Left lung (tissue), 10 donors: ENCODE results near the gene CEP152. TPM values are rescaled to one million over a fixed set of nuclear protein-coding genes. Genes with fewer than 3 reads are reported as not detected.

Experiments used
- ATAC-seq: fragments of 200-7000 bp; cut with Tn5 transposase; one replicate; pipeline ENCODE4 v1.9.1; 2020; ENCODE audit warnings: moderate library complexity
- DNase-seq, 4 donors: peaks; one replicate each; pipeline ENCODE4 v3.0.0-alpha.2; 2013 to 2020
- H3K27ac ChIP-seq, 2 donors: fragments of 200-600 bp; sonication (generic) in 1 of 2; one replicate each; pipeline versions ENCODE4 v1.5.0 to v1.8.0; 2020 to 2021
- H3K27me3 ChIP-seq, 2 donors: fragments of 200-600 bp; sonication (generic) in 1 of 2; one replicate each; pipeline versions ENCODE4 v1.5.0 to v1.8.0; 2020 to 2021
- H3K36me3 ChIP-seq, 2 donors: fragments of 200-600 bp; sonication (generic) in 1 of 2; one replicate each; pipeline versions ENCODE4 v1.5.0 to v1.8.0; 2020 to 2021
- H3K4me1 ChIP-seq, 2 donors: fragments of 200-600 bp; one replicate each; pipeline ENCODE4 v1.8.0; 2021
- H3K4me3 ChIP-seq, 2 donors: fragments of 200-600 bp; sonication (generic) in 1 of 2; one replicate each; pipeline versions ENCODE4 v1.5.0 to v1.8.0; 2020 to 2021; ENCODE audit warnings: mild to moderate bottlenecking in 1 of 2
- H3K9me3 ChIP-seq, 2 donors: fragments of 200-600 bp; sonication (generic) in 1 of 2; one replicate each; pipeline versions ENCODE4 v1.5.0 to v1.8.0; 2020 to 2021
- intact Hi-C, 2 donors: fragments of 100-400 bp; cut with DNase I; formaldehyde crosslinking; loops; one replicate each; pipeline versions ENCODE4 v1.11.2 to v1.14.2; 2022
- polyA plus RNA-seq, 6 donors: library from polyadenylated mRNA; unstranded; fragments of 120-200 nt; gene quantifications; one replicate each; pipeline ENCODE4 v1.2.1, GENCODE V29; 2013; ENCODE audit not compliant: insufficient read length in 6 of 6
- total RNA-seq, 2 donors: library from RNA; stranded (reverse); fragmentation: NEBNext Ultra II Directional; extraction: Animal tissue kit (Norgen Biotek cat#: 25700); gene quantifications; one replicate each; pipeline ENCODE4 v1.2.1, GENCODE V29; 2021
- TF ChIP-seq, protein P1 (sequence below), 2 donors: fragments of 200-600 bp; sonication (generic) in 1 of 2; IDR thresholded peaks; one replicate each; pipeline versions ENCODE4 v1.5.0 to v1.8.0; 2021; ENCODE audit warnings: antibody characterized with exemption in 2 of 2
- donor health status: DM: no; HTN: yes; CAD: no.
- donor health status: DM: no; HTN: no; CAD: no.

The CEP152 gene
- total and polyA plus RNA-seq, 8 donors, result 4.1 to 13.8 (median 9.8) TPM

GRCh38 chr15:48828471-48828870 is 17.6 kb upstream of the CEP152 start:
- no peaks in the 10 kb centered on the region for H3K4me1 ChIP-seq
- intact Hi-C loops, result no loop called here
- no peak overlapping the region for H3K4me3 ChIP-seq
- H3K9me3 ChIP-seq, result peaks cover 0 to 13% of the 10 kb centered on the region in 2 donors
- no peaks in the 10 kb centered on the region for H3K27me3 ChIP-seq
- TF ChIP-seq, protein P1, sequence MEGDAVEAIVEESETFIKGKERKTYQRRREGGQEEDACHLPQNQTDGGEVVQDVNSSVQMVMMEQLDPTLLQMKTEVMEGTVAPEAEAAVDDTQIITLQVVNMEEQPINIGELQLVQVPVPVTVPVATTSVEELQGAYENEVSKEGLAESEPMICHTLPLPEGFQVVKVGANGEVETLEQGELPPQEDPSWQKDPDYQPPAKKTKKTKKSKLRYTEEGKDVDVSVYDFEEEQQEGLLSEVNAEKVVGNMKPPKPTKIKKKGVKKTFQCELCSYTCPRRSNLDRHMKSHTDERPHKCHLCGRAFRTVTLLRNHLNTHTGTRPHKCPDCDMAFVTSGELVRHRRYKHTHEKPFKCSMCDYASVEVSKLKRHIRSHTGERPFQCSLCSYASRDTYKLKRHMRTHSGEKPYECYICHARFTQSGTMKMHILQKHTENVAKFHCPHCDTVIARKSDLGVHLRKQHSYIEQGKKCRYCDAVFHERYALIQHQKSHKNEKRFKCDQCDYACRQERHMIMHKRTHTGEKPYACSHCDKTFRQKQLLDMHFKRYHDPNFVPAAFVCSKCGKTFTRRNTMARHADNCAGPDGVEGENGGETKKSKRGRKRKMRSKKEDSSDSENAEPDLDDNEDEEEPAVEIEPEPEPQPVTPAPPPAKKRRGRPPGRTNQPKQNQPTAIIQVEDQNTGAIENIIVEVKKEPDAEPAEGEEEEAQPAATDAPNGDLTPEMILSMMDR (IDR thresholded peaks at IDR 0.05), result no peak
- H3K36me3 ChIP-seq, result no peaks in the 10 kb centered on the region
- ATAC-seq (no peak), DNase-seq (no peak)
- H3K27ac ChIP-seq, result no peak overlapping the region

DNA sequence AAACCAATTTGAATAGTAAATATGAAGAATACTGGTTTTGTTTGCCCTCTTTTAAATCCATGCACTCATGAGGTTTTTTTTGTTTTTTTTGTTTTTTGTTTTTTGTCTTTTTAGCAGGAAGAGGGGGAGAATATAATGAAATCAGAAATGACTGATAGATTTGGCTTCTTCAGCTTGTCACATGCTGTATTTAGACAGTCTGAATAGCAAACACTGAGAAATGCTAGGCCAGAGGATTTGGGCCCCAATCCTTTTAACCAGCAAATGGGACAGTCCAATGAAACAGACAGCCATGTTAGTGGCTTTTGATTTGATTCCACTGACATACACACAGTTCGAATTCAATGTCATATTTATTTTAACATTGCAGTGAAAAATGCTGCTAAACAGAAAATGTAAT is 14.2 kb upstream of the CEP152 start:
- TF ChIP-seq, protein P1 (IDR thresholded peaks at IDR 0.05), result no peak
- H3K9me3 ChIP-seq, result peaks cover 0 to 7% of the 10 kb centered on the region in 2 donors
- no peak overlapping the region for H3K27ac ChIP-seq
- intact Hi-C loops, result no loop called here
- H3K36me3 ChIP-seq, result no peaks in the 10 kb centered on the region
- H3K4me3 ChIP-seq, result no peak overlapping the region
- H3K4me1 ChIP-seq, result no peaks in the 10 kb centered on the region
- DNase-seq, result no peak
- H3K27me3 ChIP-seq, result no peaks in the 10 kb centered on the region
- ATAC-seq, result no peak

DNA sequence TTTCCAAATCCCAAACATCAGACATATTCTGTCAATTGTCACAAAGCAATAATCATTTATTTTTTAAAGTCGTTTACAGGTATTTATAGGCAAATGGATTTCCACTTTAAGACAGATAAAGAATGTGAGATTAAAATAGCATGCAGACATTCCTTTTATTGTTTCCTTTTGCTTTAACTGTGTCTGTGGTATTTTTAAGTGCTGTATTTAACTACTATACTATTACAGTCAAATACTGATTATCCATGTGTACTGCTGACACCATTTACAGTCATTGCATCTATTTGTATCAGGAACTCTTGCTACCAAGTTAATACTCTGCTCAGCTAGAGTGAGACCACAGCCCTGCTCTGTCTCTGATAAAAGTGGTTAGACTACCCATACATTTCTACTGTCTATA is 12.8 kb upstream of the CEP152 start:
- Histone ChIP-seq H3K27ac (no peak overlapping the region), H3K36me3 (no peaks in the 10 kb centered on the region), H3K4me3 (no peak overlapping the region), H3K9me3 (peaks cover 0 to 7% of the 10 kb centered on the region in 2 donors), H3K27me3 (no peaks in the 10 kb centered on the region), H3K4me1 (no peaks in the 10 kb centered on the region)
- intact Hi-C loops, result no loop called here
- TF ChIP-seq, protein P1 (IDR thresholded peaks at IDR 0.05), result no peak
- ATAC-seq, result no peak
- DNase-seq, result no peak

GRCh38 chr15:48823237-48823636 is 12.4 kb upstream of the CEP152 start:
- H3K27me3 ChIP-seq, result no peaks in the 10 kb centered on the region
- H3K36me3 ChIP-seq, result no peaks in the 10 kb centered on the region
- H3K4me1 ChIP-seq, result no peaks in the 10 kb centered on the region
- DNase-seq (no peak), ATAC-seq (no peak)
- no peak overlapping the region for H3K4me3 ChIP-seq
- H3K9me3 ChIP-seq, result peaks cover 0 to 7% of the 10 kb centered on the region in 2 donors
- intact Hi-C loops, result no loop called here
- TF ChIP-seq, protein P1 (IDR thresholded peaks at IDR 0.05), result no peak
- H3K27ac ChIP-seq, result no peak overlapping the region

DNA sequence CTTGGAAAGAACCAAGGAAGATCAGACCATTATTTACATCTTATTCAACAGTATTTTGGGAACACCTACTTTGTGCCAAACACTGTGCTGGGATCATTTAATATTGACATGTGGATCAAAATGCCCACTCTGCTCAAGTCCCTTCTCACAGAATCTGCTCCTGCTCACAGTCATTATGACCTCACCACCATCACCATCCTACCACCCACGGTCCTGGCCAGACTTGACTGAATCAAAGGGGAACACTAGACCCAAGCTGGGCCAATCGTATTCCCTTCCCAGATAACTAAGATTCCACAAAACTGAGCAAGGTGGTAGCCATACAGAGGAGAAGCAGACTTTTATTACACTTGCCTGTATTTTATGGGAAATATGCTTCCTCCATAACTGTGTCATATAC is 3.4 kb upstream of the CEP152 start:
- intact Hi-C loops, result no loop called here
- Histone ChIP-seq H3K27me3 (no peaks in the 10 kb centered on the region), H3K4me3 (no peak overlapping the region), H3K9me3 (no peaks in the 10 kb centered on the region), H3K4me1 (peaks cover 0 to 18% of the 10 kb centered on the region in 2 donors), H3K36me3 (no peaks in the 10 kb centered on the region), H3K27ac (no peak overlapping the region)
- ATAC-seq, result no peak
- no peak for DNase-seq
- TF ChIP-seq, protein P1 (IDR thresholded peaks at IDR 0.05), result no peak
